ENCODE results near the gene WDR88.
"Not testable (repeated sequence)": the region's sequence is repeated elsewhere in the genome, so short reads cannot be mapped to it uniquely, and the experiment has no call there.

Gene WDR88

GRCh38 chr19:33199441-33200265 lies 67.7 kb downstream of the WDR88 start:
- peak; percentile 79 to 82 for DNase-seq

DNA sequence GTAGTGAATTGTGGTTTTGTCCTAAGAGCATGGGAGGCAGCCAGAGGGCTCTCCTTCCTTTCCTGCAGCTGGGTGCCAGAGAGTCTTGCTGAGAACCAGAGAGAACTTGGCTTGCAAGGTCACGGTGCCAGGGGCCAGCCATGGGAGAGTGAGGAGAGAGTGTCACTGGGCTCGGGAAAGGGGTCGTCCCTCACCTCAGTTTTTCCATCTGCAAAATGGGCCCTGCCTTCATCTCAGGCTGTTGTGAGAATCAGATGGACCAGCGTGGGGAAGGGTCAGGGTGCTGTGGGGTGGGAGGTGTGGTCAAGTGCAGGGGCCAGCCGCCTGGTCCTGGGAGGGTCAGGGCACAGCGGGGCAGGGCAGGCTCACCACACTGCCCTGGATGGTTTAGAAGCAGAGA lies 69.6 kb downstream of the WDR88 start:
- peak; percentile 8 to 15 for DNase-seq

GRCh38 chr19:33201886-33202545 lies 70.1 kb downstream of the WDR88 start:
- DNase-seq = no peak

GRCh38 chr19:33202546-33203507 lies 70.9 kb downstream of the WDR88 start:
- no peak for DNase-seq

GRCh38 chr19:33203529-33203928 lies 71.6 kb downstream of the WDR88 start:
- DNase-seq = no peak

DNA sequence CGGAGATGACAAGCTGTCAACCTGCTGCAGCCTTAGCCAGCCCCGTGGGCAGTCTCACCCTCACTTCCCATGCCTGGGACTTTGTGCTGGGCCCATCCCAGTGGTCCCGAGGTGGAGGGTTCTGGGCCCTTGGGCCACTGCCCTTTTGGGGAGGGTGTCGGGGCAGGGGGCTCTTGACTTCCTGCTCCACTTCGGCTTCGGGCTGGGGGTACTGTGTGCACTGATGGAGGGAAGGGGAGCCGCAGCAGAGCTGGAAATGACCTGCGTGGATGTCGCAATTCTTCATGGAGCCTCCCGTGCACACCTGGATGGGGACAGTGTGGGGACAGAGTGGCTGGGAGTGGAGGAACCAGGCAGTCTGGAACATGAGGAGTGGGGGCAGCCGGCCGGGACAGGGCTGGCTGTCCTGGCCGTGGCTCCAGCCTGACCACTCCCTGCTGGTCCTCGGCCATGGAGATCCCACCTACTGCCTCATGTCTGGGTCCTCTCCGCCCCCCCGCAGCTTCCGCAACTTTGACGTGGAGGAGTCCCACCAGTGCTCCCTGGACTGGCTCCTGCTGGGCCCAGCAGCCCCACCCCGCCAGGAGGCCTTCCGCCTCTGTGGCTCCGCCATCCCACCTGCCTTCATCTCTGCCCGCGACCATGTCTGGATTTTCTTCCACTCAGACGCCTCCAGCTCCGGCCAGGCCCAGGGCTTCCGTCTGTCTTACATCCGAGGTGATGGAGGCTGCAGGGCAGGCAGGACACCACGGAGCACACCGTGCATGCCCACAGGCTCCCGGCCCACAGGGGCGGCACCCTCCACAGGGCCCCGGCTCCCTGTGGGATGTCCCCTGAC lies 72.4 kb downstream of the WDR88 start:
- no peak for DNase-seq

GRCh38 chr19:33205110-33205509 lies 73.2 kb downstream of the WDR88 start:
- DNase-seq = no peak

DNA sequence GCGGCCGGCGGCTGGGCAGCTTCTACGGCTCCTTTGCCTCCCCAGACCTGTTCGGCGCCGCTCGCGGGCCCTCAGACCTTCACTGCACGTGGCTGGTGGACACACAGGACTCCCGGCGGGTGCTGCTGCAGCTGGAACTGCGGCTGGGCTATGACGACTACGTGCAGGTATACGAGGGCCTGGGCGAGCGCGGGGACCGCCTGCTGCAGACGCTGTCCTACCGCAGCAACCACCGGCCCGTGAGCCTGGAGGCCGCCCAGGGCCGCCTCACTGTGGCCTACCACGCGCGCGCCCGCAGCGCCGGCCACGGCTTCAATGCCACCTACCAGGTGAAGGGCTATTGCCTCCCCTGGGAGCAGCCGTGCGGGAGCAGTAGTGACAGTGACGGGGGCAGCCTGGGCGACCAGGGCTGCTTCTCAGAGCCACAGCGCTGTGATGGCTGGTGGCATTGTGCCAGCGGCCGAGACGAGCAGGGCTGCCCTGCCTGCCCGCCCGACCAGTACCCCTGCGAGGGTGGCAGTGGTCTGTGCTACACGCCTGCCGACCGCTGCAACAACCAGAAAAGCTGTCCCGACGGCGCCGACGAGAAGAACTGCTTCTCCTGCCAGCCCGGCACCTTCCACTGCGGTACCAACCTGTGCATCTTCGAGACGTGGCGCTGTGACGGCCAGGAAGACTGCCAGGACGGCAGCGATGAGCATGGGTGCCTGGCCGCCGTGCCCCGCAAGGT lies 73.8 kb downstream of the WDR88 start:
- DNase-seq = no peak

- DNase-seq = no peak
Measured at GRCh38 chr19:33206261-33207039, 74.5 kb downstream of the WDR88 start.

DNA sequence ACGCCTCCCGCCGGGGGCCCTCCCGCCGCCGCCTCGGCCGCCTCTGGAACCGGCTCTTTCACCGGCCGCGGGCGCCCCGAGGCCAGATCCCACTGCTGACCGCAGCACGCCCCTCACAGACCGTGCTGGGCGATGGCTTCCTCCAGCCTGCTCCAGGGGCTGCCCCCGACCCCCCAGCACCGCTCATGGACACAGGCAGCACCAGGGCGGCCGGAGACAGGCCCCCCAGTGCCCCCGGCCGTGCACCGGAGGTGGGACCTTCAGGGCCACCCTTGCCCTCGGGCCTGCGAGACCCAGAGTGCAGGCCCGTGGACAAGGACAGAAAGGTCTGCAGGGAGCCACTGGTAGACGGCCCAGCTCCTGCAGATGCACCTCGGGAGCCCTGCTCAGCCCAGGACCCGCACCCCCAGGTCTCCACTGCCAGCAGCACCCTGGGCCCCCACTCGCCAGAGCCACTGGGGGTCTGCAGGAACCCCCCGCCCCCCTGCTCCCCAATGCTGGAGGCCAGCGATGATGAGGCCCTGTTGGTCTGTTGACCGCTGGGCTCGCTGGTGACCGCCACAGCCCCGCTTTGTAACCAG lies 75.2 kb downstream of the WDR88 start:
- no peak for DNase-seq

DNA sequence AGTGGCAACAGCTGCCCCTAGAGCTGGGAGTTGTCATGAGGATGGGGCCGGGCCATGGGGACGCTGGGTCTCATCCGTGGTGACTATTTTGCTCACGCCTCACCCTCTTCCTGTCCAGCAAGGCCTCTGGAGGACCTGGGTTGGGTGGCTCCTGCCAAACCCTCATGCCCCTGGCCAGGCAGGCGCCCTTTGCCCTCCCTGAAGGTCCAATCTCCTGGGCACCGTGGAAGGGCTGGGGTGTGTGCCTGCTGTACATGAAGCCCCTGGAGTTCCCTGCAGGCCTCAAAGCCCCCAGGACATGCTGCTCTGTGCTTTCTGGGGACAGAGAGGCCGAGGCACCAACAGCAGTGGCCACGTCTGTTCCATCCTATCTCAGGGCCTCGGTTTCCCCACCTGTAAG lies 76.0 kb downstream of the WDR88 start:
- DNase-seq = no peak

GRCh38 chr19:33208371-33208895 lies 76.5 kb downstream of the WDR88 start:
- DNase-seq = peak; percentile 77 to 81

GRCh38 chr19:33208904-33209849 lies 77.3 kb downstream of the WDR88 start:
- no peak for DNase-seq

DNA sequence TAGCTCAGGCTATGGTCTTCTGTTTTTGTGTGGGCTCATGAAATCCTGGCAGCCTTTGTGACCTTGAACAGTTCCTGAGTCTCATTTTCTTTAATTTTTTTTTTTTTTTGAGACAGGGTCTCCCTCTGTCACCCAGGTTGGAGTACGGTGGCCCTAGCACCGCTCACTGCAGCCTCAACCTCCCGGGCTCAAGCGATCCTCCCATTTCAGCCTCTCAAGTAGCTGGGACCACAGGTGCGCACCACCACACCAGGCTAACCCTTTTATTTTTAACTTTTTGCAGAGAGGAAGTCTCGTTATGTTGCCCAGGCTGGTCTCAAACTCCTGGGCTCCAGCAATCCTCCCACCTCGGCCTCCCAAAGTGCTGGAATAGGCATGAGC lies 77.9 kb downstream of the WDR88 start:
- DNase-seq = not testable (repeated sequence)

- no peak for DNase-seq
Measured at GRCh38 chr19:33210266-33210940, 78.5 kb downstream of the WDR88 start.

DNA sequence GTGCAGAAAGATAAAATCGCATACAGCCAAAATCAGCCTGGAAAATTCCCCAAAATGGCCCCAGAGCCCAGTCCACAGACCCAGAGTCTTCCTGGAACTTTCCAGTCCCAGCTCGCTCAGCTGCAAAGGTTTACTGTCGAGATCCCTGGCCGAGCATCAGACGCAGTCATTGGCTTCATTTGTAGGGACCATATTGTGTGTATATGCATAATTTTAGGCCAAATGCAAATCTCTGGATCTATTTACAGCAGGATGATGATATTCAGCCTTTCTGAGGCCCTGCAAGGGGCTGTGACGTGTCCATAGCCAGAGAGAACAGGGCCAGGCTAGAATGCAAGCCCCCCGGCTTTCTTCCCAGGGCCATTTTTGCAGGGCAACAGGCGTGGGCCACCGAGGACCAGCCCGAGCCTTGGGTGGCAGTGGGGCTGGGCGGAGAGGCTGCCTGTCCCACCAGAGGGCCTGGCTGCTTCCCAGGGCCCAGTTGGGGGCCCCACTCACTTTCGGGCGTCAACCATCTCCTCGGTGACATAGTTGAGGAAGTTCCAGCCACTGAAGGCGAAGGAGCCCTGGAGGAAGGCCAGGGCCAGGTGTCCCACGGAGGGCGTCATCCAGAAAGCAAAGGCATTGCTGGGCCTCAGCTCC lies 80.0 kb downstream of the WDR88 start:
- no peak for DNase-seq

GRCh38 chr19:33212436-33213172 lies 80.7 kb downstream of the WDR88 start:
- no peak for DNase-seq

Data from Kasumi-1 (cell line).